ENCODE data around the gene CARD10.

- TF ChIP-seq, protein P1, sequence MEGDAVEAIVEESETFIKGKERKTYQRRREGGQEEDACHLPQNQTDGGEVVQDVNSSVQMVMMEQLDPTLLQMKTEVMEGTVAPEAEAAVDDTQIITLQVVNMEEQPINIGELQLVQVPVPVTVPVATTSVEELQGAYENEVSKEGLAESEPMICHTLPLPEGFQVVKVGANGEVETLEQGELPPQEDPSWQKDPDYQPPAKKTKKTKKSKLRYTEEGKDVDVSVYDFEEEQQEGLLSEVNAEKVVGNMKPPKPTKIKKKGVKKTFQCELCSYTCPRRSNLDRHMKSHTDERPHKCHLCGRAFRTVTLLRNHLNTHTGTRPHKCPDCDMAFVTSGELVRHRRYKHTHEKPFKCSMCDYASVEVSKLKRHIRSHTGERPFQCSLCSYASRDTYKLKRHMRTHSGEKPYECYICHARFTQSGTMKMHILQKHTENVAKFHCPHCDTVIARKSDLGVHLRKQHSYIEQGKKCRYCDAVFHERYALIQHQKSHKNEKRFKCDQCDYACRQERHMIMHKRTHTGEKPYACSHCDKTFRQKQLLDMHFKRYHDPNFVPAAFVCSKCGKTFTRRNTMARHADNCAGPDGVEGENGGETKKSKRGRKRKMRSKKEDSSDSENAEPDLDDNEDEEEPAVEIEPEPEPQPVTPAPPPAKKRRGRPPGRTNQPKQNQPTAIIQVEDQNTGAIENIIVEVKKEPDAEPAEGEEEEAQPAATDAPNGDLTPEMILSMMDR (IDR thresholded peaks at IDR 0.05; ENCODE audit: low read depth, low read length), result no peak
- TF ChIP-seq EZH2phosphoT487 (IDR thresholded peaks at IDR 0.05; ENCODE audit: low read depth), result no peak
Measured at GRCh38 chr22:37482244-37482643, 37.0 kb downstream of the CARD10 start.
